GM12878 (cell line): ENCODE data around the gene ZNF407. TPM values are rescaled to one million over a fixed set of nuclear protein-coding genes. Genes with fewer than 3 reads are reported as not detected.

Experiments used
- ATAC-seq: fragments of 200-7000 bp; cut with Tn5 transposase; 3 replicates; pipeline ENCODE4 v1.9.1; 2020; ENCODE audit warnings: mild to moderate bottlenecking, moderate library complexity
- BruUV-seq: library from RNA; stranded (reverse); fragments of 400-500 nt; replicated peaks from 2 replicates; lab custom pipeline; 2021; lab: Mats Ljungman, UMichigan
- CTCF ChIA-PET: fragments of 300-600 bp; sonication (Branson Sonifier 250); formaldehyde crosslinking; extraction: SDS; loops from one replicate; lab custom pipeline; 2021; ENCODE audit warnings: inconsistent platforms; lab: Yijun Ruan, JAX
- POLR2A ChIA-PET: fragments of 350-600 bp; formaldehyde crosslinking; extraction: SDS; loops from one replicate; lab custom pipeline; 2021; ENCODE audit warnings: inconsistent platforms; lab: Charles Lee
- RAD21 ChIA-PET: fragments of 300-600 bp; sonication (Branson Sonifier 250); formaldehyde crosslinking; loops from one replicate; lab custom pipeline; 2023; ENCODE audit warnings: antibody characterized with exemption; ENCODE audit not compliant: unreplicated experiment; lab: Charles Lee
- SMC1A ChIA-PET: fragments of 300-600 bp; sonication (Branson Sonifier 250); formaldehyde crosslinking; loops from one replicate; lab custom pipeline; 2023; ENCODE audit not compliant: unreplicated experiment, uncharacterized antibody; lab: Charles Lee
- DNase-seq: peaks from one replicate; pipeline ENCODE4 v3.0.0-alpha.2; 2011; ENCODE audit warnings: low read depth, low spot score
- FAIRE-seq: peaks from 3 replicates; lab custom pipeline; 2011; peaks lifted over from hg19 to GRCh38; lab: Jason Lieb, UNC
- H2AFZ ChIP-seq: 2 replicates; pipeline ENCODE4 v1.6.0; 2011; ENCODE audit warnings: low read depth, low read length, control low read depth; ENCODE audit not compliant: control insufficient read depth
- H3K27ac ChIP-seq: 2 replicates; pipeline ENCODE4 v1.5.1; 2011; ENCODE audit warnings: control low read depth; ENCODE audit not compliant: control insufficient read depth, insufficient read depth
- H3K27me3 ChIP-seq, 2 experiments: replicated peaks in 1 of 2; 2 replicates each; pipeline versions ENCODE4 v1.6.0 to v1.6.1; 2011; ENCODE audit warnings: low read length in 1 of 2; ENCODE audit not compliant: control insufficient read depth in 2 of 2, insufficient read depth in 2 of 2
- H3K36me3 ChIP-seq, 2 experiments: 2 replicates each; pipeline ENCODE4 v1.5.1; 2011; ENCODE audit warnings: low read length in 1 of 2; ENCODE audit not compliant: control insufficient read depth in 2 of 2, insufficient read depth in 2 of 2
- H3K4me1 ChIP-seq: 2 replicates; pipeline ENCODE4 v1.6.1; 2011; ENCODE audit warnings: mild to moderate bottlenecking, low read length, moderate library complexity, mixed read lengths; ENCODE audit not compliant: control insufficient read depth, insufficient read depth
- H3K4me2 ChIP-seq: 2 replicates; pipeline ENCODE4 v1.6.0; 2011; ENCODE audit warnings: control low read depth; ENCODE audit not compliant: control insufficient read depth, insufficient read depth
- H3K4me3 ChIP-seq: fragments of 200-600 bp; sonication (generic); 2 replicates; pipeline ENCODE4 v1.5.1; 2016
- H3K79me2 ChIP-seq: 2 replicates; pipeline ENCODE4 v1.6.0; 2011; ENCODE audit warnings: low read length; ENCODE audit not compliant: control insufficient read depth, insufficient read depth
- H3K9ac ChIP-seq: 2 replicates; pipeline ENCODE4 v1.8.0; 2011; ENCODE audit warnings: low read length, control low read depth, mixed read lengths; ENCODE audit not compliant: control insufficient read depth, insufficient read depth
- H3K9me3 ChIP-seq: replicated peaks from 3 replicates; pipeline ENCODE4 v1.5.1; 2011; ENCODE audit warnings: mild to moderate bottlenecking, low read length; ENCODE audit not compliant: control insufficient read depth, insufficient read depth
- H4K20me1 ChIP-seq: 2 replicates; pipeline ENCODE4 v1.6.0; 2011; ENCODE audit not compliant: control insufficient read depth, insufficient read depth
- ASH2L ChIP-seq: fragments of 300-600, 200-600 bp; sonication (generic); IDR thresholded peaks from 2 replicates; pipeline ENCODE4 v1.6.1; 2017; ENCODE audit warnings: low read depth, mild to moderate bottlenecking, borderline replicate concordance
- ATF2 ChIP-seq: IDR thresholded peaks from 2 replicates; pipeline ENCODE4 v1.6.1; 2012; ENCODE audit warnings: low read length, inconsistent platforms
- FOXK2 ChIP-seq: fragments of 450-650 bp; IDR thresholded peaks from 2 replicates; pipeline ENCODE4 v1.6.1; 2017; ENCODE audit warnings: mild to moderate bottlenecking, moderate library complexity
- HCFC1 ChIP-seq: fragments of 150-350 bp; IDR thresholded peaks from 2 replicates; pipeline ENCODE4 v1.6.1; 2014; ENCODE audit warnings: low read length
- MLLT1 ChIP-seq: fragments of 450-650 bp; IDR thresholded peaks from 2 replicates; pipeline ENCODE4 v1.6.1; 2016; ENCODE audit warnings: mild to moderate bottlenecking
- NR2C2 ChIP-seq: IDR thresholded peaks from 2 replicates; pipeline ENCODE4 v1.6.1; 2011; ENCODE audit warnings: borderline replicate concordance, low read depth; ENCODE audit not compliant: control insufficient read depth, insufficient read length
- PKNOX1 ChIP-seq: fragments of 450-650 bp; IDR thresholded peaks from 2 replicates; pipeline ENCODE4 v1.6.1; 2016; ENCODE audit warnings: mild to moderate bottlenecking
- PML ChIP-seq: IDR thresholded peaks from 2 replicates; pipeline ENCODE4 v1.6.1; 2012; ENCODE audit warnings: low read length, inconsistent platforms
- POLR2AphosphoS2 ChIP-seq: IDR thresholded peaks from 2 replicates; pipeline ENCODE4 v1.6.1; 2011; ENCODE audit warnings: low read depth, mild to moderate bottlenecking, low read length, improper control_type of control experiment, moderate library complexity
- SP1 ChIP-seq: IDR thresholded peaks from one replicate; pipeline ENCODE4 v1.6.1; 2011; ENCODE audit warnings: low read depth, low read length
- SREBF1 ChIP-seq: IDR thresholded peaks from 2 replicates; pipeline ENCODE4 v1.6.1; 2012; ENCODE audit warnings: mild to moderate bottlenecking, low read length
- WGBS: methylation state at CpG from one replicate; pipeline ENCODE4 v1.1.6; 2016; ENCODE audit warnings: low lambda C conversion rate; ENCODE audit not compliant: insufficient replicate concordance, insufficient coverage; ENCODE audit errors: missing lambda C conversion rate; 5-methylcytosine and 5-hydroxymethylcytosine counted together
- in situ Hi-C: fragments of 300-500 bp; cut with MboI; formaldehyde crosslinking; loops from 9 replicates; pipeline ENCODE4 v1.14.3; 2018; ENCODE audit warnings: mixed read lengths
- intact Hi-C: fragments of 100-400 bp; cut with micrococcal nuclease; formaldehyde crosslinking; loops from one replicate; pipeline ENCODE4 v1.14.2; 2022; ENCODE audit not compliant: unreplicated experiment
- polyA plus RNA-seq, 11 experiments: library from polyadenylated mRNA; depleted of rRNA in 4 of 11; unstranded in 6 of 11; stranded (reverse) in 5 of 11; fragments of >200 nt; fragmentation: Nextera tagmentation in 4 of 11; fragmentation: Illumina TruSeq in 1 of 11; extraction: Ambion mirVana in 4 of 11; extraction: Trizol in 1 of 11; gene quantifications; 1 replicate in 1 of 11; 2 replicates in 10 of 11; pipeline versions ENCODE4 v1.2.1 to v1.2.3, GENCODE V29; 2011 to 2016; ENCODE audit warnings: inconsistent platforms in 2 of 11, missing spikeins in 2 of 11, low read depth in 1 of 11
- total RNA-seq, 4 experiments: library from RNA; depleted of rRNA in 3 of 4; stranded (reverse); fragments of >200 nt in 3 of 4; fragmentation: Illumina TruSeq in 1 of 4; extraction: Trizol in 1 of 4; gene quantifications; 2 replicates each; pipeline versions ENCODE4 v1.2.1 to v1.2.3, GENCODE V29; 2013 to 2021
- TF ChIP-seq, protein P1 (sequence below): fragments of 450-650 bp; IDR thresholded peaks from 2 replicates; pipeline ENCODE4 v1.6.1; 2018; ENCODE audit warnings: borderline replicate concordance, mild to moderate bottlenecking; ENCODE audit not compliant: partially characterized antibody

ZNF407 gene
- total and polyA plus RNA-seq, 10 of the 15 experiments (the other 5 are each of a cell fraction or from before 2014, with no cell fraction given): 0.69 to 11.6 (median 5.3) TPM

- TF ChIP-seq PML (no peak), NR2C2 (no peak), POLR2AphosphoS2 (no peak), SP1 (no peak)
Observed at GRCh38 chr18:75072672-75073371, 475.2 kb downstream of the ZNF407 start (continued).

DNA sequence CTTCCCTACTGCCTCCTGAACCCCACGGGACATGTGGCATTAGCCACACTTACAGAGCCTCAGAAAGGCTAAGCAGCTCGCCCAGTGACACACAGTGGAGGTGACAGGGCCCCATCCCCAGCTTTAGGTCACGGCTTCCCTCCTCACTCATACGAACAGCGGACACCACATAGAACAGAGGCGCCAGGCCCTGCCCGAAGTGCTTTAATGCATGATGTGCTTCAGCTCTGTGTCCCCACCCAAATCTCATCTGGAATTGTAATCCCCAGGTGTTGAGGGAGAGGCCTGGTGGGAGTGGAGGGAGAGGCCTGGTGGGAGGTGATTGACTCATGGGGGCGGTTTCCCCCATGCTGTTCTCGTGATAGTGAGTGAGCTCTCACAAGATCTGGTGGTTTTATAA, 476.0 kb downstream of the ZNF407 start:
- BruUV-seq: no TSS peak
- 85% methylated on average over 9 of the region's 9 CpGs for WGBS
- Histone ChIP-seq H3K9me3 (no peaks in the 10 kb centered on the region; the same call in 1 of the 3 replicates), H3K4me2 (no peak overlapping the region), H3K36me3 (no peaks in the 10 kb centered on the region), H2AFZ (no peak overlapping the region), H3K79me2 (no peaks in the 10 kb centered on the region), H3K27me3 (no peaks in the 10 kb centered on the region), H3K9ac (no peak overlapping the region), H3K4me1 (peaks cover 7% of the 10 kb centered on the region; the same call in 1 of the 2 replicates), H3K27ac (no peak overlapping the region), H4K20me1 (no peaks in the 10 kb centered on the region), H3K4me3 (no peak overlapping the region)
- in situ Hi-C loops: no loop called here
- ChIA-PET RAD21 (no interaction called here), CTCF (no interaction called here), POLR2A (no interaction called here), SMC1A (no interaction called here)
- FAIRE-seq (no peak), DNase-seq (no peak), ATAC-seq (no peak)
- intact Hi-C loops: no loop called here
- TF ChIP-seq MLLT1 (no peak), ASH2L (no peak), SREBF1 (no peak), FOXK2 (no peak), ATF2 (no peak), HCFC1 (no peak), PKNOX1 (no peak), POLR2AphosphoS2 (no peak)
- TF ChIP-seq, protein P1, sequence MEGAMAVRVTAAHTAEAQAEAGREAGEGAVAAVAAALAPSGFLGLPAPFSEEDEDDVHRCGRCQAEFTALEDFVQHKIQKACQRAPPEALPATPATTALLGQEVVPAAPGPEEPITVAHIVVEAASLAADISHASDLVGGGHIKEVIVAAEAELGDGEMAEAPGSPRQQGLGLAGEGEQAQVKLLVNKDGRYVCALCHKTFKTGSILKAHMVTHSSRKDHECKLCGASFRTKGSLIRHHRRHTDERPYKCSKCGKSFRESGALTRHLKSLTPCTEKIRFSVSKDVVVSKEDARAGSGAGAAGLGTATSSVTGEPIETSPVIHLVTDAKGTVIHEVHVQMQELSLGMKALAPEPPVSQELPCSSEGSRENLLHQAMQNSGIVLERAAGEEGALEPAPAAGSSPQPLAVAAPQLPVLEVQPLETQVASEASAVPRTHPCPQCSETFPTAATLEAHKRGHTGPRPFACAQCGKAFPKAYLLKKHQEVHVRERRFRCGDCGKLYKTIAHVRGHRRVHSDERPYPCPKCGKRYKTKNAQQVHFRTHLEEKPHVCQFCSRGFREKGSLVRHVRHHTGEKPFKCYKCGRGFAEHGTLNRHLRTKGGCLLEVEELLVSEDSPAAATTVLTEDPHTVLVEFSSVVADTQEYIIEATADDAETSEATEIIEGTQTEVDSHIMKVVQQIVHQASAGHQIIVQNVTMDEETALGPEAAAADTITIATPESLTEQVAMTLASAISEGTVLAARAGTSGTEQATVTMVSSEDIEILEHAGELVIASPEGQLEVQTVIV: no peak
